ENCODE results near the gene RPL31. TPM values are rescaled to one million over a fixed set of nuclear protein-coding genes. Genes with fewer than 3 reads are reported as not detected.

The RPL31 gene
- total RNA-seq, 4 donors from 2014 or later, result 638 to 2,401 (median 1,440) TPM

DNA sequence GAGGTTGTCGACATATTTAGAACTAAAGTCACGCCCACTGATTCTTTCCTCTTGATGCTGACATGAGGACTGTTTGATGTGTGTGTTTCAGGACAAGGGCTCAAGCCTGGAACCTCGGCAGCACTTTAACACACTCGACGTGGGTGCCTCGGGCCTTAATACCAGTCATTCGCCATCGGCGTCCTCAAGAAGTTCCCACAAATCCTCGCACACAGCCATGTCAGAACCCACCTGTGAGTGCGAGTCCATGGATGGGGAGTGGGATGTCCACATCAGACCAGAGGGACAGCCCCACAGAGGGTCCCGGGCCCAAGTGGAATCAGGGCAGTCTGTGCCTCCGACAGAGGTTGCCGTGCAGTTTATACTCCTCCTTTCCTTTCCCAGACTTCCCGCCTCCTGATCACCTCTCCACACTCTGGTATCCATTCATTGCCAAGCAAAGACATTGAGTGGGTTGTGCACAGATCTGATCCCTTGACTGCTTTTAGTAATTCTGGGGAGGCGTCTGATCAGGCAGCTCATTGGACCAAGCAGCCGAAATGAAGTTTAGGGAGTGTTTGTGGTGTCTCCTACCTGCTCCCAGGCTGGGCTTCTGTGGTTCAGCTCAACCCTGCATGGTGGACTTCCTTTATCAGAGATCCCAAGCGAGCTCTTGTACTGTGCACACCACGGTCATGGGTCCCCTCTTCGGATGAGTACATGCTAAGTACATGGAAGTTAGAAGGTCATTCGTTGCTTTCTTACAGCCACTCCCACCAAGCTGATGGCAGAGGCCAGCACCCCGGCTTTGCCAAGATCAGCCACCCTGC is 27.2 kb upstream of the RPL31 start:
- Histone ChIP-seq H3K9me3 (no peaks in the 10 kb centered on the region), H3K36me3 (peaks cover 0 to 100% (median 0%) of the 10 kb centered on the region in 3 donors), H3K27ac (no peak overlapping the region), H3K27me3 (no peaks in the 10 kb centered on the region), H3K4me1 (no peaks in the 10 kb centered on the region), H3K4me3 (no peak overlapping the region)
- TF ChIP-seq, protein P1, sequence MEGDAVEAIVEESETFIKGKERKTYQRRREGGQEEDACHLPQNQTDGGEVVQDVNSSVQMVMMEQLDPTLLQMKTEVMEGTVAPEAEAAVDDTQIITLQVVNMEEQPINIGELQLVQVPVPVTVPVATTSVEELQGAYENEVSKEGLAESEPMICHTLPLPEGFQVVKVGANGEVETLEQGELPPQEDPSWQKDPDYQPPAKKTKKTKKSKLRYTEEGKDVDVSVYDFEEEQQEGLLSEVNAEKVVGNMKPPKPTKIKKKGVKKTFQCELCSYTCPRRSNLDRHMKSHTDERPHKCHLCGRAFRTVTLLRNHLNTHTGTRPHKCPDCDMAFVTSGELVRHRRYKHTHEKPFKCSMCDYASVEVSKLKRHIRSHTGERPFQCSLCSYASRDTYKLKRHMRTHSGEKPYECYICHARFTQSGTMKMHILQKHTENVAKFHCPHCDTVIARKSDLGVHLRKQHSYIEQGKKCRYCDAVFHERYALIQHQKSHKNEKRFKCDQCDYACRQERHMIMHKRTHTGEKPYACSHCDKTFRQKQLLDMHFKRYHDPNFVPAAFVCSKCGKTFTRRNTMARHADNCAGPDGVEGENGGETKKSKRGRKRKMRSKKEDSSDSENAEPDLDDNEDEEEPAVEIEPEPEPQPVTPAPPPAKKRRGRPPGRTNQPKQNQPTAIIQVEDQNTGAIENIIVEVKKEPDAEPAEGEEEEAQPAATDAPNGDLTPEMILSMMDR (IDR thresholded peaks at IDR 0.05), result no peak
- no peak for TF ChIP-seq POLR2A (IDR thresholded peaks at IDR 0.05)
- intact Hi-C loops (cut with DNase I), result no loop called here
- DNase-seq, result no peak
- 89 to 93% methylated on average over 15 to 21 of the region's 22 CpGs for WGBS, 2 donors

DNA sequence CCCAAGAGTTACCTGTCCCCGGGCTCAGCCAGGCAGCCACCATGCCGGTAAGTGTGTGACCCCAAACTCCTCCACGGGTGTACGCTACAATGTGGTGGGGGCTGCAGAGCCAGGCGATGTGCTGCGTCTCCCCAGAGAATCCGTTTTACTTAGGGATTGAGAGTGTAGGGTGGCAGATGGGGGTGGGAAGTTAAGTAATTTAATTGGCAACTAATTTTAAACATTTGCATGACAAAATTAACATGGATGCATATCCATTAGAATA is 26.6 kb upstream of the RPL31 start:
- no peak for DNase-seq
- intact Hi-C loops (cut with DNase I), result no loop called here
- no peak overlapping the region for H3K4me3 ChIP-seq
- no peak for TF ChIP-seq POLR2A (IDR thresholded peaks at IDR 0.05)
- TF ChIP-seq, protein P1 (IDR thresholded peaks at IDR 0.05), result no peak
- no peaks in the 10 kb centered on the region for H3K9me3 ChIP-seq
- no peak overlapping the region for H3K27ac ChIP-seq
- no peaks in the 10 kb centered on the region for H3K27me3 ChIP-seq
- peaks cover 0 to 99% (median 0%) of the 10 kb centered on the region in 3 donors for H3K36me3 ChIP-seq
- H3K4me1 ChIP-seq, result no peaks in the 10 kb centered on the region
- WGBS, 2 donors, result 92 to 98% methylated on average over 3 to 7 of the region's 7 CpGs

DNA sequence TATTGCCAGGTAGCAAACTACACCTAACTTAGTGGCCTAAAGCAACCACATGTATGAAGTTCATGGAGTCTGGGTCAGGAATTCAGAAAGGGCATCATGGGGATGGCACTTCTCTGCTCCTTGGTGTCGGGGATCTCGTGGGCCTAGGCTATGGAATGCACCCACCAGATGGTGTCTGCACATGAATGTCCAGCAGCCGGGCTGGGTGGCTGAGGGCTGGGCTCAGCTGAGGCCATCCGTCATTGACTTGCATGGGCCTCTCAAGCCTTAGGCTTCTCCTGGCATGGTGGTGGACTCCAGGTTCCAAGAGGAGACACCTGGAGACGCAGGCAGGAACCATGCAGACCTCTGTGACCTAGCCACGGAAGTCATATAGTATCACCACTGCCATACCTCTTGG is 26.0 kb upstream of the RPL31 start:
- Histone ChIP-seq H3K4me1 (no peaks in the 10 kb centered on the region), H3K9me3 (no peaks in the 10 kb centered on the region), H3K36me3 (peaks cover 0 to 99% (median 0%) of the 10 kb centered on the region in 3 donors), H3K4me3 (no peak overlapping the region), H3K27ac (no peak overlapping the region), H3K27me3 (no peaks in the 10 kb centered on the region)
- intact Hi-C loops (cut with DNase I), result no loop called here
- no peak for DNase-seq
- TF ChIP-seq, protein P1 (IDR thresholded peaks at IDR 0.05), result no peak
- TF ChIP-seq POLR2A (IDR thresholded peaks at IDR 0.05), result no peak
- 80 to 83% methylated on average over 1 of the region's 6 CpGs for WGBS, 2 donors

- no peak for TF ChIP-seq POLR2A (IDR thresholded peaks at IDR 0.05)
- TF ChIP-seq, protein P1 (IDR thresholded peaks at IDR 0.05), result no peak
- Histone ChIP-seq H3K9me3 (no peaks in the 10 kb centered on the region), H3K4me3 (no peak overlapping the region), H3K4me1 (no peaks in the 10 kb centered on the region), H3K27me3 (no peaks in the 10 kb centered on the region), H3K36me3 (peaks cover 0 to 99% (median 0%) of the 10 kb centered on the region in 3 donors), H3K27ac (no peak overlapping the region)
- 79 to 81% methylated on average over 8 to 14 of the region's 19 CpGs for WGBS, 2 donors
- intact Hi-C loops (cut with DNase I), result no loop called here
- DNase-seq, result no peak
Measured at GRCh38 chr2:100976645-100977391, 25.3 kb upstream of the RPL31 start.

- Histone ChIP-seq H3K9me3 (no peaks in the 10 kb centered on the region), H3K27ac (no peak overlapping the region), H3K4me3 (no peak overlapping the region), H3K36me3 (peaks cover 0 to 99% (median 0%) of the 10 kb centered on the region in 3 donors), H3K27me3 (no peaks in the 10 kb centered on the region), H3K4me1 (no peaks in the 10 kb centered on the region)
- no peak for TF ChIP-seq POLR2A (IDR thresholded peaks at IDR 0.05)
- no peak for DNase-seq
- WGBS, 2 donors, result 74 to 91% methylated on average over 4 to 7 of the region's 12 CpGs
- intact Hi-C loops (cut with DNase I), result no loop called here
Measured at GRCh38 chr2:100977511-100977910, 24.6 kb upstream of the RPL31 start.
